ENCODE data around the gene ARFGEF3. TPM values are rescaled to one million over a fixed set of nuclear protein-coding genes. Genes with fewer than 3 reads are reported as not detected.
"Not testable (repeated sequence)": the region's sequence is repeated elsewhere in the genome, so short reads cannot be mapped to it uniquely, and the experiment has no call there.

The ARFGEF3 gene
- total and polyA plus RNA-seq, 8 donors, result 5.8 to 22.6 (median 8.1) TPM

DNA sequence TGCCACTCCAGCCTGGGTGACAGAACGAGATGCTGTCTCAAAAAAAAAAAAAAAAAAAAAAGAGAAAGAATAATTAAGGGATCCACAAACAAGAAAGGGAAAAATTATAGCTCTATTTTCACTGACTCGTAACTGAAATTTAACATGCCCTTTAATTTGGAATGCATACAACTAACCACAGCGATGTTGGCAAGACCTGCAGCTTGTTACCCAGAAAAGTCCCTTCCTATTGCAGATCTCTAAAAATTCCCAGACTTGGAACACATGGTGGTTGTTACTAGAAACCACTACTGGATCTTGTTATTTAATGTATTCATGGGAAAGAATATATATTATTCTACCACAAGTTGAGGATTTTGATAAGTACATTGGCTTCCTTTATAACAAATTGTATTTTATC is 188.2 kb downstream of the ARFGEF3 start:
- intact Hi-C loops (cut with DNase I), result no loop called here

DNA sequence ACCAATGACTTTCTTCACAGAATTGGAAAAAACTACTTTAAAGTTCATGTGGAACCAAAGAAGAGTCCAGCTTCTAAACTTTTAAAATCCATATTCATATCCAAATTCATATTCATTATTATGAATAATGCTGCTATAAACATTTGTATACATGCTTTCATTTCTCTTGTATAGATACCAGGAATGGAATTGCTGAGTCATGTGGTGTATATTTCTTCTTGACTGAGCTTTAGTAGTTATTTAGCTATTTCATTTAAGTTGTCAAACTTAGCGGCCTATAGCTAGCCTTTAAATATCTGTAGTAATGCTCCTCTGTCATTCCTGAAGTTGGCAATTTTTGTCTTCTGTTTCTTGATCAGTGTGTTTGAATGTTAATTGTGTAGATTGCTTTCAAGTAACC is 196.2 kb downstream of the ARFGEF3 start:
- no peak for DNase-seq
- TF ChIP-seq, protein P1, sequence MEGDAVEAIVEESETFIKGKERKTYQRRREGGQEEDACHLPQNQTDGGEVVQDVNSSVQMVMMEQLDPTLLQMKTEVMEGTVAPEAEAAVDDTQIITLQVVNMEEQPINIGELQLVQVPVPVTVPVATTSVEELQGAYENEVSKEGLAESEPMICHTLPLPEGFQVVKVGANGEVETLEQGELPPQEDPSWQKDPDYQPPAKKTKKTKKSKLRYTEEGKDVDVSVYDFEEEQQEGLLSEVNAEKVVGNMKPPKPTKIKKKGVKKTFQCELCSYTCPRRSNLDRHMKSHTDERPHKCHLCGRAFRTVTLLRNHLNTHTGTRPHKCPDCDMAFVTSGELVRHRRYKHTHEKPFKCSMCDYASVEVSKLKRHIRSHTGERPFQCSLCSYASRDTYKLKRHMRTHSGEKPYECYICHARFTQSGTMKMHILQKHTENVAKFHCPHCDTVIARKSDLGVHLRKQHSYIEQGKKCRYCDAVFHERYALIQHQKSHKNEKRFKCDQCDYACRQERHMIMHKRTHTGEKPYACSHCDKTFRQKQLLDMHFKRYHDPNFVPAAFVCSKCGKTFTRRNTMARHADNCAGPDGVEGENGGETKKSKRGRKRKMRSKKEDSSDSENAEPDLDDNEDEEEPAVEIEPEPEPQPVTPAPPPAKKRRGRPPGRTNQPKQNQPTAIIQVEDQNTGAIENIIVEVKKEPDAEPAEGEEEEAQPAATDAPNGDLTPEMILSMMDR (IDR thresholded peaks at IDR 0.05), result no peak
- H3K27me3 ChIP-seq, result no peaks in the 10 kb centered on the region
- H3K4me3 ChIP-seq, result no peak overlapping the region
- H3K9me3 ChIP-seq, result no peaks in the 10 kb centered on the region
- no peak overlapping the region for H3K27ac ChIP-seq
- H3K36me3 ChIP-seq, result no peaks in the 10 kb centered on the region
- intact Hi-C loops (cut with DNase I), result no loop called here
- H3K4me1 ChIP-seq, result no peaks in the 10 kb centered on the region
- no peak for ATAC-seq

More for the DNA sequence above, 188.2 kb downstream of the ARFGEF3 start:
- Histone ChIP-seq H3K36me3 (no peaks in the 10 kb centered on the region), H3K9me3 (no peaks in the 10 kb centered on the region), H3K4me1 (no peaks in the 10 kb centered on the region), H3K27me3 (no peaks in the 10 kb centered on the region), H3K4me3 (no peak overlapping the region), H3K27ac (no peak overlapping the region)
- TF ChIP-seq, protein P1 (IDR thresholded peaks at IDR 0.05), result no peak
- no peak for ATAC-seq
- DNase-seq, result no peak

GRCh38 chr6:138368684-138369083 is 206.9 kb downstream of the ARFGEF3 start:
- H3K9me3 ChIP-seq; intact Hi-C loops (cut with DNase I): not testable (repeated sequence)

DNA sequence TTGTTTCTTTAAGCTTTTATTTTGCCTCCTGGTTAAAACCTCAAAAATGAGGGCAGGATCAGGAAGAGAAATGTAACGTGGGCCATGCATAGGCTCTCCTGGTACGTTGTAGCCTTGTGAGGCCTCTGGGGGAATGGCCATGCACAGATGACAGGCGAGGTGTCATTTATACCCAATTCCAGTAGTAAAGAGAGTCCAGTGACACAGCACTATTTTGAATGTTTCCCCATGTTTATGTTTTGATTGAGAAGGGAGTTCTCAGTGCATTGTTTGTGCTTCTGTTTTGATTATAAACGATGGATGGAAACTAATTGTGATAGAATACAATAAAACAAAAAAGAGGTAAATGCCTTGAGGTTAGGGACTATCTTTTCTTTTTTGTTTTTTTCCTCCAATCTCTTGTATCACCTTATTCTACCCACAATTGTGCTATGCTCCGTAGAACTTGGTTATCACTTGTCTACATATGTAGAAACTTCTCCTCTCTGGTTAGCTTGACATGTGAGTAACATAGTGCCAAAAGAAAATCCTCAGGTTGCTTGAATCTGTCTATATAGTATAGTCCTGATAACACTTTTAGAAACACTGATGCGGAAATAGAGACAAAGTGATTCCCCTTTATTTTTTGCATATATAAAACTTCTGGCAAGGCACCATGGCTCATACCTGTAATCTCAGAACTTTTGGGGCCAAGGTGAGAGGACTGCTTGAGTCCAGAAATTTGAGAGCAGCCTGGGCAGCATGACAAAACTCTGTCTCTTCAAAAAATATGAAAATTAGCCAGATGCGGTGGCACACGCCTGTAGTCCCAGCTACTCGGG is 209.1 kb downstream of the ARFGEF3 start:
- intact Hi-C loops (cut with DNase I), result no loop called here
- TF ChIP-seq, protein P1 (IDR thresholded peaks at IDR 0.05), result no peak
- H3K27me3 ChIP-seq, result no peaks in the 10 kb centered on the region
- no peaks in the 10 kb centered on the region for H3K36me3 ChIP-seq
- H3K9me3 ChIP-seq, result no peaks in the 10 kb centered on the region
- no peaks in the 10 kb centered on the region for H3K4me1 ChIP-seq
- no peak for ATAC-seq
- no peak overlapping the region for H3K27ac ChIP-seq
- no peak overlapping the region for H3K4me3 ChIP-seq
- DNase-seq, result no peak

More at GRCh38 chr6:138368684-138369083, 206.9 kb downstream of the ARFGEF3 start:
- not testable (repeated sequence) for DNase-seq, H3K4me3 ChIP-seq, H3K36me3 ChIP-seq, H3K27ac ChIP-seq, ATAC-seq, H3K27me3 ChIP-seq, H3K4me1 ChIP-seq

DNA sequence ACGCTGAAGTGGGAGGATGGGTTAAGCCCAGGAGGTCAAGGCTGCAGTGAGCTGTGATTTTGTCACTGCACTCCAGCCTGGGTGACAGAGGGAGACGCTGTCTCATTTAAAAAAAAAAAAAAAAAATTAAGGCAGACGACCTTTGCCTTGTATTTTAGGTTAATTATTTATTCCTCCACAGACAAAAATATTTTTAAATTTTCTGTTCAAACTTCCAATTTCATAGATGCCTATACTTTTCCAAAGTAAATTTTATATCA is 209.6 kb downstream of the ARFGEF3 start:
- H3K27me3 ChIP-seq, result no peaks in the 10 kb centered on the region
- DNase-seq, result no peak
- no peak overlapping the region for H3K27ac ChIP-seq
- intact Hi-C loops (cut with DNase I), result no loop called here
- ATAC-seq, result no peak
- TF ChIP-seq, protein P1 (IDR thresholded peaks at IDR 0.05), result no peak
- H3K4me3 ChIP-seq, result no peak overlapping the region
- no peaks in the 10 kb centered on the region for H3K4me1 ChIP-seq
- no peaks in the 10 kb centered on the region for H3K9me3 ChIP-seq
- H3K36me3 ChIP-seq, result no peaks in the 10 kb centered on the region

DNA sequence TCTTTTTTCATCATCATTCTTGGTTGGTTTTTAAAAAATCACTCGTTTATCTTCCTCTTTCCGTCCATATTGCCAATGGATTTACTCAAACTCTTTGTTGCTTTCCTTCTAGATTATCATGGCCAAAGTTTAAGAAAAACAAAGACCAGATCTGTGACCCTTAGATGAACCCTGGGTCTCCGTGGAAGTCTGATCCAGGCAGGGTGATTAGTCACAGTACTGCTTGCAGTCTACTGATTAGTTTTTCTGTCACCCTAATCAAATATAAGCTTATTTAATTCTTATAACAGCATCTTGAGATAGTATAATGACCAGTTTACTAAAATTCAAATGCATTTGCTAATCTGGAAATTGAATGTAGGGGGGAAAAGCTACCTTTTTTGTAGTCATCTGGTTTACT is 210.0 kb downstream of the ARFGEF3 start:
- no peak for DNase-seq
- no peak overlapping the region for H3K4me3 ChIP-seq
- no peaks in the 10 kb centered on the region for H3K36me3 ChIP-seq
- H3K27ac ChIP-seq, result no peak overlapping the region
- intact Hi-C loops (cut with DNase I), result no loop called here
- no peaks in the 10 kb centered on the region for H3K9me3 ChIP-seq
- TF ChIP-seq, protein P1 (IDR thresholded peaks at IDR 0.05), result no peak
- ATAC-seq, result no peak
- H3K4me1 ChIP-seq, result no peaks in the 10 kb centered on the region
- H3K27me3 ChIP-seq, result no peaks in the 10 kb centered on the region
